ENCODE results near the gene VCL.

DNA sequence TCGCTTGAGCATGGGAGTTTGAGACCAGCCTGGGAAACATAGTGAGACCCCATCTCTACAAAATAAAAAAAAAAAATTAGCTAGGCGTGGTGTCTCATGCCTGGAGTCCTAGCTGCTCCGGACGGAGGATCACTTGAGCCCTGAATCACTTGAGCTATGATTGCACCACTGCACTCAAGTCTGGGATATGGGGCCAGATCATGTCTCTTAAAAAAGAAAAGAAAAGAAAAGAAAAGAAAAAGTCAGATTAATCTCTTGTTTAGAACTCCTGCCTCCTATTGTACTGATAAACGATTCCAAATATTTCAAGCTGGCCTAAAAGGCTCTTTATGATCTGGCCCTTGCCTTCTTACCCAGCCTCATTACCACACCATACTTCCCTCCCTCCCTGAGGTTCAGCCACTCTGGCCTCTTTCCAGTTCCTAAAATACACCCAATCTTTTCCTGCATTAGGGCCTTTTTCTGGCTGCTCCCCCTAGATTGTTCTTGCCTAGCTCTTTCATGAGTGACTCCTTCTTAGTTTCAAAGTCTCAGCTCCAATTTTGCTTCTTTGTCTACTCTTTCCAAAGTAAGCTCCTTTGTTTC is 41.7 kb downstream of the VCL start:
- TF ChIP-seq, protein P1, sequence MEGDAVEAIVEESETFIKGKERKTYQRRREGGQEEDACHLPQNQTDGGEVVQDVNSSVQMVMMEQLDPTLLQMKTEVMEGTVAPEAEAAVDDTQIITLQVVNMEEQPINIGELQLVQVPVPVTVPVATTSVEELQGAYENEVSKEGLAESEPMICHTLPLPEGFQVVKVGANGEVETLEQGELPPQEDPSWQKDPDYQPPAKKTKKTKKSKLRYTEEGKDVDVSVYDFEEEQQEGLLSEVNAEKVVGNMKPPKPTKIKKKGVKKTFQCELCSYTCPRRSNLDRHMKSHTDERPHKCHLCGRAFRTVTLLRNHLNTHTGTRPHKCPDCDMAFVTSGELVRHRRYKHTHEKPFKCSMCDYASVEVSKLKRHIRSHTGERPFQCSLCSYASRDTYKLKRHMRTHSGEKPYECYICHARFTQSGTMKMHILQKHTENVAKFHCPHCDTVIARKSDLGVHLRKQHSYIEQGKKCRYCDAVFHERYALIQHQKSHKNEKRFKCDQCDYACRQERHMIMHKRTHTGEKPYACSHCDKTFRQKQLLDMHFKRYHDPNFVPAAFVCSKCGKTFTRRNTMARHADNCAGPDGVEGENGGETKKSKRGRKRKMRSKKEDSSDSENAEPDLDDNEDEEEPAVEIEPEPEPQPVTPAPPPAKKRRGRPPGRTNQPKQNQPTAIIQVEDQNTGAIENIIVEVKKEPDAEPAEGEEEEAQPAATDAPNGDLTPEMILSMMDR (IDR thresholded peaks at IDR 0.05), result no peak
- TF ChIP-seq POLR2A (IDR thresholded peaks at IDR 0.05), result no peak
- peak in 1 of 2 donors; percentile 72 for TF ChIP-seq EP300 (IDR thresholded peaks at IDR 0.05)
